Activated CD4-positive, alpha-beta T cell treated with anti-CD3 and anti-CD28 coated beads for 4 hours (primary cell): ENCODE measurements around the gene STARD6.
A peak's percentile ranks its signal among the peaks of the same experiment; 100 is the strongest.
"Not testable (repeated sequence)": the region's sequence is repeated elsewhere in the genome, so short reads cannot be mapped to it uniquely, and the experiment has no call there.

Experiments
- DNase-seq, 2 donors: peaks; one replicate each; pipeline ENCODE4 v3.0.0-alpha.2; 2020

STARD6 gene

GRCh38 chr18:54357660-54358494 lies at the start of gene STARD6, which contains the start of gene C18orf54:
Gene STARD6, minus strand, starts transcription at chr18:54357858. Its CDS starts 3,285 bp downstream, at chr18:54354573.
Gene C18orf54, plus strand, starts transcription at chr18:54357906. Its CDS starts 2,667 bp downstream, at chr18:54360573.
- peak; percentile 84 to 87 for DNase-seq

DNA sequence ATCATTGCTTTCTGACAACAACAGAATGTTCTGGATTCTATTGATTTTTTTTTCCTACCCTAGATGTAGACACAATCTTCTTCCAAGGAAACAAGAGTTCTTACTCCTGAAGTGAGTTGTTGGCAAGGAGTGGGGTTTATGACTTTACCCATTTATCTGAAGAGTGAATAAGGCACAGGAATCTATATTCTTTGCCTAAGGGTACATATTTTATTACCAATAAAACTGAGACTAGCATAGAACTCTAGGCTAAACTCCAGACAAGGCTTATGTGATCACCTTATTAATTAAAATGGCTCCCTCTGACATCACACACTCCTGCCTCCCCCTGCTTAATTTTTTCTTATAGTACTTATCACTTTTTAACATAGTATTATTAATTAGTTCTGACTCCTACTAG lies 47.6 kb upstream of the STARD6 start:
- no peak for DNase-seq

- DNase-seq, result no peak
Observed at GRCh38 chr18:54396760-54397159, 39.1 kb upstream of the STARD6 start.

- DNase-seq, result no peak
Observed at GRCh38 chr18:54393648-54394294, 36.1 kb upstream of the STARD6 start.

GRCh38 chr18:54392543-54393023 lies 34.9 kb upstream of the STARD6 start:
- peak; percentile 1 to 2 for DNase-seq

GRCh38 chr18:54390838-54391237 lies 33.2 kb upstream of the STARD6 start:
- no peak for DNase-seq

- DNase-seq, result no peak
Observed at GRCh38 chr18:54389143-54389505, 31.5 kb upstream of the STARD6 start.

GRCh38 chr18:54388203-54389142 lies 30.8 kb upstream of the STARD6 start:
- DNase-seq, result no peak

DNA sequence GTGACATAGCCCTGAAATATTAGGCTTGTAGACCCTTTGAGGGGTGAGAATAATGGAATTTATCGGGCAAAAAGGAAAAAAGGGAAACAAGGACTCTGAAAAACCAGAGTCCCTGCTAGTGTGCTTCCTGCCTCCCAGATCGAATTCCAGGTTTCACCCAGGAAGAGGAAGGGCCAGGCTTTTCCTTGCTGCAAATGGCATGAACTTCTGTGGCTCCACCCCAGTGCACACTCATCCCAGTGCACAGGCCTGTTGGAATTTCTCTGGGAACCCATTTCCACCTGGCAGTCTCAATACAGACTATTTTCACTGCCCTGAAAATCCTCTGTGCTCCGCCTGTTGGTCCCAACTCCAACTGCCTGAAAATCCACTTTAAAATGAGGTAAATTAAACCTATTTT lies 30.0 kb upstream of the STARD6 start:
- DNase-seq, result no peak

DNA sequence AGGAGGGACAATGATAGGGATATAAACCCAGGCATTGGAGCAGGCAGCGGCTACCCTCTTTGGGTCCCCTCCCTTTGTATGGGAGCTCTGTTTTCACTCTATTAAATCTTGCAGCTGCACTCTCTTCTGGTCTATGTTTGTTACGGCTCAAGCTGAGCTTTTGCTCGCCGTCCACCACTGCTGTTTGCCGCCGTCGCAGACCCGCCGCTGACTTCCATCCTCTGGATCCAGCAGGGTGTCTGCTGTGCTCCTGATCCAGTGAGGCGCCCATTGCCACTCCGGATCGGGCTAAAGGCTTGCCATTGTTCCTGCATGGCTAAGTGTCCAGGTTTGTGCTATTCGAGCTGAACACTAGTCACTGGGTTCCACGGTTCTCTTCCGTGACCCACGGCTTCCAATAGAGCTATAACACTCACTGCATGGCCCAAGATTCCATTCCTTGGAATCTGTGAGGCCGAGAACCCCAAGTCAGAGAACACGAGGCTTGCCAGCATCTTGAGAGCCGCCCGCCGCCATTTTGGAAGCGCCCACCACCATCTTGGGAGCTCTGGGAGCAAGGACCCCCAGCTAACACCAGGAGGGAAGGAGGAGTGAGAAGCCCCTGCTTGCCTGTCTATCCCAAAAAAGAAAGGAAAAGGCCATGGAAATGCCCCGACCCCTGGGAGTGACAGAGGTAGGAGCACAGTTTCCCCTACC lies 29.3 kb upstream of the STARD6 start:
- not testable (repeated sequence) for DNase-seq

DNA sequence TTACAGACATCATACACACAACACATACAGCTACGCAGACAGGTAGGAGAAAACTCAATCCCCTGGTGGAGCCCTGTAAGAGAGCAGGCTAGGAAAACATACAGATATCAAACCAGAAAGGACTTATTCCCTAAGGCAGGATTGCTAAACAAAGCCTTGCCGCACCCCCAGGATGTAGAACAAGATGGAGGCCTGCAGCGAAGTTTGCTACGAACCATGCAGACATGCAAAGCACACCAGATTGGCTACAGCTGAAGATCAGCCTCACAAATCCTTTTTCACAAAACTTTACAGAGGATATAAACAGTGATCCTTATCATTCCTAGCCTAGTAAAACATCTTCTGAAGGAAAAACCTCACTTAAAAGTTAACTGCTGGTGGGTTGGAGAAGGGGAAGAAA lies 28.4 kb upstream of the STARD6 start:
- no peak for DNase-seq

DNA sequence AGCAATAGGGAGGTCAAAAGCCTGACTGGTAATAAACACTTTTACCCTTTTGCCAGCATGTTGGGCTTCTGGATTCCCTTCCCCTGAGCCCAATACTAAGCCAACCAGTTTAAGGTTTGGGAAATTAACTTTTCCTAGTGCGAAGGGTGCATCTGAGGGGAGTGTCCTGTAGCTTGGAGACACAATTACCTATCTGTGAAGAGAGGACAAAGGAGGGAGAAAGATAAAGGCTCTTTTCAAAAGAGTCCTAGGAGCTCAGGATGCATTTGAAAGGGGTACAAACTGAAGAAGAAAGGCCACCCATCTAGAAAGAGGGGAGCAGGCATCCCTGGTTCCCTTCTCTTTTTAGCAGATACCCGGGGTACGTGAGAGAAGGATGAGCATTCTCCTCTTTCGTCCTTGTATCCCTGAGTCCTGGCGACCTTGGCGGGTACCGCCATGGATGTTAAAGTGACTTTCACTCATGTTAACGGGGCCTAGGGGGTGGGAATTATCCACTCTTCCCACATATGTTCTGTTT lies 25.1 kb upstream of the STARD6 start:
- no peak for DNase-seq

GRCh38 chr18:54382076-54382475 lies 24.4 kb upstream of the STARD6 start:
- DNase-seq, result no peak

DNA sequence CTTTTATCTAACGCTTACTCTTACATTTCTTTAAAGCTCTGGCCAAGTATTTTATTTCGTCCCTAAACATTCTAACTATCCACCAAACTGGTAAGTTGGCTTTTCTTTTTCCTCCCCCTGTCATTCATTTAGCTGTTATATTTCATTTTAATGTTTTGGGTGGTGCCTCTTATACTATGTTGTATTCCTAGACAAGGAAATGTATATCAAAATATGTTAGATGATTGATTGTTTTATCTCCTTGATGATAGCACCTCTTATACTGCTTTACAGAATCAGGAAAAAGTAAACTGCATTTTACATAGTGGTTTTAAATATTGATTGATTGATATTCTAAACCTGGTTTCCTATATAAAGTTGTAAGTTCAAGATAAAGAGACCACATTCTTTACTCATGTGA lies 24.0 kb upstream of the STARD6 start:
- DNase-seq, result no peak

GRCh38 chr18:54378057-54378456 lies 20.4 kb upstream of the STARD6 start:
- DNase-seq, result no peak

DNA sequence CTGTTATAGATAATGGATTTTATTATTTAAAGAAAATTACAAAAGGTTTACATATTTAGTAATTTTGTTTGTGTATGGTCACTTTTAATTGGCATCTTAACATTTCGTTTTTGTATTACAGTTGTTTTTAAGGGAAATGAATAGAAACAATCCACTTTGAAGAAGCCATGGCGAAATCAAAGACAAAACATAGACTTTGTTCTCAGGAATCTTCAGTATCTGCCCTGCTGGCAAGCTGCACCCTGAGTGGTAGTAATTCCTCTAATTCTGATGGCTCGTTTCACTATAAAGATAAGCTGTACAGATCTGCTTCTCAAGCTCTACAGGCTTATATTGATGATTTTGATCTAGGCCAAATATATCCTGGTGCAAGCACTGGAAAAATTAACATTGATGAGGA lies 2.7 kb upstream of the STARD6 start:
- DNase-seq, result no peak

GRCh38 chr18:54359233-54359632 lies 1.6 kb upstream of the STARD6 start:
- DNase-seq, result no peak

- no peak for DNase-seq
Observed at GRCh38 chr18:54358495-54359040, 910 bp upstream of the STARD6 start.

GRCh38 chr18:54357082-54357659 lies 487 bp downstream of the STARD6 start:
- DNase-seq, result no peak

DNA sequence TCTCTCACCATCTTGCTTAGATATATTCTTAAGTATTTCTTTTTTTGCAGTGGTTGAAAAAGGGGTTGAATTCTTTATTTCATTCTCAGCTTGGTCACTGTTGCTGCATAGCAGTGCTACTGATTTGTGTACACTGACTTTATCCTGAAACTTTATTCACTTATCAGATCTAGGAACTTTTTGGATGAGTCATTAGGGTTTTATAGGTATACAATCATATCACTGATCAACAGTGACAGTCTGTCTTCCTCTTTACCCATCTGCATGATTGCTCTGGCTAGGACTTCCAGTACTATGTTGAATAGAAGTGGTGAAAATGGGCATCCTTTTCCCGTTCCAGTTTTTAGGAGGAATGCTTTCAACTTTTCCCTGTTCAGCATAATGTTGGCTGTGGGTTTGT lies 6.5 kb downstream of the STARD6 start:
- DNase-seq, result no peak

DNA sequence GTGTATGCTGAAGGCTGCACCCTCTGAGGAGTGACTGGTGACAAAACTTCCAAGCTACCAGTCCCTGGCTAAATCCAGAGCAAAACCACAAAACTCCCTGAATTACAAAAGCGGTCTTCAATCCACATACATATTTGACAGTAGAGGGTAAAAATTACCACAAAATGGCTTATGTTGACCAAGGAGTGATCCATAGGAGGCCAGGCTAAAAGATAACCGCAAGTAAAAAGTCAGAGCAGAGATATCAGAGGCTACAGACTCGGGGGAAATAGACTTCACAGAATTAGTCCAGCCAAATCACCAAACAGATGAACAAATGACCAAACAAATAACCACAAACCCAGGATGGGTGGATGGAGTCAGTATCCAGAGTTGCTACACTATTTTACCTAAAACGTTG lies 19.4 kb downstream of the STARD6 start:
- DNase-seq, result no peak
